Uterus (tissue), 4 donors: ENCODE results near the gene SERTAD1. TPM values are rescaled to one million over a fixed set of nuclear protein-coding genes. Genes with fewer than 3 reads are reported as not detected.

ENCODE experiments used
- DNase-seq, 2 donors: peaks; one replicate each; pipeline ENCODE4 v3.0.0-alpha.2; 2019 to 2020
- H3K27ac ChIP-seq, 2 donors: fragments of 200-600 bp; sonication (generic); 1 replicate in 1 of 2; 2 replicates in 1 of 2; pipeline ENCODE4 v1.5.1; 2016 to 2018
- H3K27me3 ChIP-seq, 2 donors: fragments of 200-600 bp; sonication (generic); one replicate each; pipeline ENCODE4 v1.5.1; 2018 to 2019; ENCODE audit warnings: control low read depth in 1 of 2
- H3K36me3 ChIP-seq, 2 donors: fragments of 200-600 bp; sonication (generic); one replicate each; pipeline ENCODE4 v1.5.1; 2019; ENCODE audit warnings: control low read depth in 1 of 2
- H3K4me1 ChIP-seq, 2 donors: fragments of 200-600 bp; sonication (generic); one replicate each; pipeline ENCODE4 v1.5.1; 2018 to 2019; ENCODE audit warnings: control low read depth in 1 of 2
- H3K4me3 ChIP-seq, 2 donors: fragments of 200-600 bp; sonication (generic); 1 replicate in 1 of 2; 2 replicates in 1 of 2; pipeline ENCODE4 v1.5.1; 2018 to 2019; ENCODE audit warnings: mild to moderate bottlenecking in 1 of 2
- H3K9me3 ChIP-seq, 2 donors: fragments of 200-600 bp; sonication (generic); one replicate each; pipeline ENCODE4 v1.5.1; 2019; ENCODE audit warnings: control low read depth in 1 of 2
- CTCF ChIP-seq, 4 experiments: fragments of 200-600 bp in 2 of 4; fragments of 450-650 bp in 2 of 4; sonication (generic) in 2 of 4; IDR thresholded peaks; one replicate each; pipeline ENCODE4 v1.5.1; 2016 to 2019; ENCODE audit warnings: antibody characterized with exemption in 4 of 4, mild to moderate bottlenecking in 2 of 4, moderate library complexity in 1 of 4
- POLR2A ChIP-seq, 2 donors: fragments of 450-650 bp; IDR thresholded peaks; one replicate each; pipeline ENCODE4 v1.6.1; 2016; ENCODE audit warnings: antibody characterized with exemption in 2 of 2, mild to moderate bottlenecking in 1 of 2, moderate library complexity in 1 of 2
- intact Hi-C: fragments of 100-400 bp; cut with DNase I; formaldehyde crosslinking; loops from one replicate; pipeline ENCODE4 v1.15.1; 2023; ENCODE audit warnings: low total_unique reads
- total RNA-seq, 4 donors: library from RNA; depleted of rRNA in 3 of 4; stranded (reverse); fragments of >200 nt in 3 of 4; gene quantifications; one replicate each; pipeline versions ENCODE4 v1.1.0 to v1.2.4, GENCODE V29; 2014 to 2023
- donor health status: DM: yes; HTN: yes; CAD: no.

SERTAD1 gene
- total RNA-seq, 4 donors from 2014 or later: 3.1 to 18.4 (median 15.8) TPM

DNA sequence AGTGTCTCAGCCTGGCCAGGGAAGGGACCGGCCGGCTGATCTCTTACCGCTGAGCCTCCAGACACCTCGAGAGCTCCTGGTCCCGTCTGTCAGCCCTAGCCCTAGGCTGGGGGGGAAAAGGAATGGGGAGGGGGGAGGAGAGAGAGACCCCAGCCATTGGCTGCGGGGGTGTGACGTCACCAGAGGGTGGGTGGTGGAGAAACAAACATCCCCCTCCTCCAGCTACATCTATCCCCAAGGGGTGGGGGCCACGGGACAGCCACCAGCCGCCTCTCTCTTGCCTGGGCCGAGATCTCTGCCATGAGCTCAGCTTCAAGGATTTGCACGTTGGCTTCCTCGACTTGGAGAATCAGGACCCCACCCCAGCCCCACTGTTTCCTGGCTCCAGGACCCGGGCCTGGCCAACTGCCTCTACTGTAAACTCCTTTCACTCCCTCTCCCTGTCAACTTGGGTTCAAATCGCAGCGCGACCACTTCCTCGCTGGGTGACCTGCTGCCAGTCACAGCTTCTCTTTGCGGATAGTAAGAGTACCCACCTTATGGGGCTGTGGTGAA lies 12.4 kb downstream of the SERTAD1 start, which contains the start of gene PRX:
PRX (minus strand) TSS at position 88 of the 555 bp plus-strand sequence. CDS start 5,446 bp downstream, outside the sequence.
- intact Hi-C loops: no loop called here
- Histone ChIP-seq H3K4me1 (no peaks in the 10 kb centered on the region), H3K4me3 (no peak within 1 kb of the TSS), H3K27ac (peak within 1 kb of the TSS; percentile 19 to 53), H3K27me3 (no peaks in the 10 kb centered on the region), H3K9me3 (no peaks in the 10 kb centered on the region), H3K36me3 (no peaks in the 10 kb centered on the region)
- TF ChIP-seq CTCF (IDR thresholded peaks at IDR 0.05) (no peak), POLR2A (IDR thresholded peaks at IDR 0.05) (no peak)
- no peak for DNase-seq

DNA sequence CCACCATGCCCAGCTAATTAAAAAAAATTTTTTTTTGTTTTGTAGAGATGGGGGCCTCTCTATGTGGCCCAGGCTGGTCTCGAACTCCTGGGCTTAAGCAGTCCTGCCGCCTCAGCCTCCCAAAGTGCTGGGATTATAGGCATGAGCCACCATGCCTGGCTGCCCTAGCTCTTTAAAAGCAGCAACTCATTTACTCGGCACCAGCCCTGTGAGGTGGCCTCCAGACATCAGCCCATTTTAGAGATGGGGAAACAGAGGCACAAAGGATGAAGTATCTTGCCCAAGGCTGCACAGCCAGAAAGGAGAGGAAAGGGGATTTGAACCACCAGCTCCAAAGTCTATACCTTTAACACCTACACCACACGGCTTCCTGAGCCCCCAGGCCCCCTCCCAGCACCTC lies 12.9 kb downstream of the SERTAD1 start:
- no peak for DNase-seq
- Histone ChIP-seq H3K4me3 (no peak overlapping the region), H3K9me3 (no peaks in the 10 kb centered on the region), H3K27ac (peak overlapping the region in 1 of 2 donors; percentile 31), H3K27me3 (no peaks in the 10 kb centered on the region), H3K36me3 (no peaks in the 10 kb centered on the region), H3K4me1 (no peaks in the 10 kb centered on the region)
- TF ChIP-seq CTCF (IDR thresholded peaks at IDR 0.05) (no peak), POLR2A (IDR thresholded peaks at IDR 0.05) (no peak)
- intact Hi-C loops: no loop called here

DNA sequence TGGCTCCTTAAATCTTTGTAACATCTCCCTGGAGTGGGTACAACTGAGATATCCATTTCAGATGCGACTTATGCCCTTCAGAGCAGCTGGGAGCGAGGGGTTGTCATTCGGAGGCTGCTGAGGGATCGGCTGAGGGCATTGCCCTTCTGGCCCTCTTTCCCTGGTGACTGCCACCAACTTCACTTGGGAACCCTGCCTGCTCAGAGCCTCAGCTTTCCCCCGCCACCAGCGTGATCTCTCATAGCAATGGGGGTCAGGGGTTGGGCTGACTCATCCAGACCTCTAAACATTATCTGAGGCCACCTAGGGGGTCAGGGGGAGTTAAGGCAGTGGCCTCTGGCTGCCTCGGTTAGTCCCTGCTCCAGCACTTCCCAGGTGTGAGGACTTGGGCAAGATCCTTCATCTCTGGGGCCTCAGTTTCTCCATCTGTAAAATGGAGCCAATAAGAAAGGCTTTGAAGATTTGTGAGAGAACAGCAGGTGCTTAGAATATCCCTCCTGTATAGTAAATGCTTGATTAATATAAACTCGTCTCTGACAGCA lies 13.8 kb downstream of the SERTAD1 start:
- no peaks in the 10 kb centered on the region for H3K27me3 ChIP-seq
- H3K36me3 ChIP-seq: no peaks in the 10 kb centered on the region
- H3K27ac ChIP-seq: peak overlapping the region; percentile 19 to 53
- H3K4me3 ChIP-seq: no peak overlapping the region
- no peaks in the 10 kb centered on the region for H3K4me1 ChIP-seq
- intact Hi-C loops: no loop called here
- no peak for DNase-seq
- no peak for TF ChIP-seq POLR2A (IDR thresholded peaks at IDR 0.05)
- TF ChIP-seq CTCF (IDR thresholded peaks at IDR 0.05): no peak
- no peaks in the 10 kb centered on the region for H3K9me3 ChIP-seq

GRCh38 chr19:40411125-40411842 lies 14.5 kb downstream of the SERTAD1 start:
- H3K4me3 ChIP-seq: no peak overlapping the region

More at GRCh38 chr19:40411125-40411842, 14.5 kb downstream of the SERTAD1 start:
- H3K27ac ChIP-seq: peak overlapping the region; percentile 36 to 53
- no peaks in the 10 kb centered on the region for H3K4me1 ChIP-seq
- intact Hi-C loops: no loop called here
- DNase-seq: no peak
- H3K36me3 ChIP-seq: no peaks in the 10 kb centered on the region
- no peaks in the 10 kb centered on the region for H3K27me3 ChIP-seq
- H3K9me3 ChIP-seq: no peaks in the 10 kb centered on the region
- TF ChIP-seq CTCF (IDR thresholded peaks at IDR 0.05) (no peak), POLR2A (IDR thresholded peaks at IDR 0.05) (no peak)
